ENCODE results near the gene DHCR7.

DHCR7 gene

GRCh38 chr11:71478528-71478840, 30.3 kb upstream of the DHCR7 start:
- DNase-seq (ENCODE audit: low read depth in 2 of 2), result no peak

- DNase-seq (ENCODE audit: low read depth in 2 of 2), result no peak
These were observed 29.7 kb upstream of the DHCR7 start for GRCh38 chr11:71477641-71478527.

- DNase-seq (ENCODE audit: low read depth in 2 of 2), result no peak
These were observed 28.9 kb upstream of the DHCR7 start for GRCh38 chr11:71476926-71477640.

- no peak for DNase-seq (ENCODE audit: low read depth in 2 of 2)
These were observed 27.8 kb upstream of the DHCR7 start for GRCh38 chr11:71476031-71476430.

GRCh38 chr11:71474771-71475483, 26.7 kb upstream of the DHCR7 start:
- DNase-seq (ENCODE audit: low read depth in 2 of 2), result no peak

GRCh38 chr11:71474141-71474770, 26.1 kb upstream of the DHCR7 start:
- no peak for DNase-seq (ENCODE audit: low read depth in 2 of 2)

GRCh38 chr11:71473793-71474080, 25.5 kb upstream of the DHCR7 start:
- DNase-seq (ENCODE audit: low read depth in 2 of 2), result no peak

GRCh38 chr11:71472941-71473792, 25.0 kb upstream of the DHCR7 start:
- DNase-seq (ENCODE audit: low read depth in 2 of 2), result no peak

GRCh38 chr11:71472357-71472885, 24.2 kb upstream of the DHCR7 start:
- DNase-seq (ENCODE audit: low read depth in 2 of 2), result no peak

GRCh38 chr11:71470946-71471345, 22.8 kb upstream of the DHCR7 start:
- DNase-seq (ENCODE audit: low read depth in 2 of 2), result no peak

GRCh38 chr11:71467164-71467563, 19.0 kb upstream of the DHCR7 start:
- DNase-seq (ENCODE audit: low read depth in 2 of 2), result no peak

GRCh38 chr11:71466358-71466757, 18.2 kb upstream of the DHCR7 start:
- DNase-seq (ENCODE audit: low read depth in 2 of 2), result no peak

GRCh38 chr11:71465054-71465453, 16.9 kb upstream of the DHCR7 start:
- DNase-seq (ENCODE audit: low read depth in 2 of 2), result no peak

GRCh38 chr11:71463331-71464211, 15.4 kb upstream of the DHCR7 start:
- DNase-seq (ENCODE audit: low read depth in 2 of 2), result no peak

- no peak for DNase-seq (ENCODE audit: low read depth in 2 of 2)
These were observed 14.5 kb upstream of the DHCR7 start for GRCh38 chr11:71462726-71463125.

- no peak for DNase-seq (ENCODE audit: low read depth in 2 of 2)
These were observed 13.5 kb upstream of the DHCR7 start for GRCh38 chr11:71461696-71462095.

GRCh38 chr11:71459767-71460320, 11.7 kb upstream of the DHCR7 start:
- DNase-seq (ENCODE audit: low read depth in 2 of 2), result no peak

GRCh38 chr11:71459076-71459766, 11.0 kb upstream of the DHCR7 start:
- DNase-seq (ENCODE audit: low read depth in 2 of 2), result no peak
